ENCODE measurements around the gene MRPS10.
A peak's percentile ranks its signal among the peaks of the same experiment; 100 is the strongest.
"Not testable (repeated sequence)": the region's sequence is repeated elsewhere in the genome, so short reads cannot be mapped to it uniquely, and the experiment has no call there.

The MRPS10 gene

DNA sequence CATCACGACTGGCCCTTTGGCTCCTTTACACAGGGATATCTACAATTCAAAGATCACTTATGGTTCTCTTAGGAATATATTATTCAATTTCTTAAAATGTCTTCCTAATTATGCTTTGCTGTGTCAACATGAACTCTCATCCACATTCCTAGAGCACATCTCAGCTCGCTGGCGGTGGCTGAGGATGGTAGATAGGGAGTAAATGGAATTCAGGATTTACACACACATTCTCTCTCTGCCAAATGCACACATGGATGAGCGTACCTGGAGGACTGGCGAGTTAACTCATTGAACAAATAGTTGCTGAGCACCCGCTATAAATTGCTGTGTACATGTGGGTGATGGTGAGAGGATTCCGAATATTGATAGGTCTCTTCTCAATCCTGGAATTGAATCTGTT is 4.8 kb upstream of the MRPS10 start:
- no peak for DNase-seq (ENCODE audit: low read depth)
- no peak overlapping the region for H3K4me3 ChIP-seq (ENCODE audit: low read depth, low read length)
- no peak for TF ChIP-seq POLR2A (IDR thresholded peaks at IDR 0.05; ENCODE audit: extremely low read depth, insufficient read length)
- TF ChIP-seq MYC (IDR thresholded peaks at IDR 0.05; ENCODE audit: low read depth, low read length): no peak
- TF ChIP-seq, protein P1, sequence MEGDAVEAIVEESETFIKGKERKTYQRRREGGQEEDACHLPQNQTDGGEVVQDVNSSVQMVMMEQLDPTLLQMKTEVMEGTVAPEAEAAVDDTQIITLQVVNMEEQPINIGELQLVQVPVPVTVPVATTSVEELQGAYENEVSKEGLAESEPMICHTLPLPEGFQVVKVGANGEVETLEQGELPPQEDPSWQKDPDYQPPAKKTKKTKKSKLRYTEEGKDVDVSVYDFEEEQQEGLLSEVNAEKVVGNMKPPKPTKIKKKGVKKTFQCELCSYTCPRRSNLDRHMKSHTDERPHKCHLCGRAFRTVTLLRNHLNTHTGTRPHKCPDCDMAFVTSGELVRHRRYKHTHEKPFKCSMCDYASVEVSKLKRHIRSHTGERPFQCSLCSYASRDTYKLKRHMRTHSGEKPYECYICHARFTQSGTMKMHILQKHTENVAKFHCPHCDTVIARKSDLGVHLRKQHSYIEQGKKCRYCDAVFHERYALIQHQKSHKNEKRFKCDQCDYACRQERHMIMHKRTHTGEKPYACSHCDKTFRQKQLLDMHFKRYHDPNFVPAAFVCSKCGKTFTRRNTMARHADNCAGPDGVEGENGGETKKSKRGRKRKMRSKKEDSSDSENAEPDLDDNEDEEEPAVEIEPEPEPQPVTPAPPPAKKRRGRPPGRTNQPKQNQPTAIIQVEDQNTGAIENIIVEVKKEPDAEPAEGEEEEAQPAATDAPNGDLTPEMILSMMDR (IDR thresholded peaks at IDR 0.05; ENCODE audit: low read depth, low read length): no peak
- TF ChIP-seq, protein P2, sequence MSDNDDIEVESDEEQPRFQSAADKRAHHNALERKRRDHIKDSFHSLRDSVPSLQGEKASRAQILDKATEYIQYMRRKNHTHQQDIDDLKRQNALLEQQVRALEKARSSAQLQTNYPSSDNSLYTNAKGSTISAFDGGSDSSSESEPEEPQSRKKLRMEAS (IDR thresholded peaks at IDR 0.05; ENCODE audit: low read depth, low read length): no peak

DNA sequence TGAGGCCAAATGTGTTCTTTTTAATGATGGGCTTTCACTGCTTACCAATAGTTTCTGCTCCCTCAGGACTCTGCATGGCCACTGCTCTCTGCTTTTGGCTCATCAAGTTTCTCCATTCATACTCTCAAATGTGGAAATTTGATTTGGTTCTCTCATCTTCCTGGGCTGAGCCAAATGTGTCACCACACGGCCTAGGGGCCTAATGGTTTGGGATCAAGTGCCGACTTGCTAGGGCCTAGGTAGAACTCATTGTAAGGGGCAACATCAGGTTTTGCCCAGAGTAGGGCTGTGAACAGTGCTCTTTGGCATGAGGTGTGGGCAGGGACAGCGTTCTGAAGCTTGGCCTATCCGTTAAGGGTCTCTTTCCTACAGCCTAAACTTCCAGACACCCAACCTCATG is 3.9 kb upstream of the MRPS10 start:
- TF ChIP-seq POLR2A (IDR thresholded peaks at IDR 0.05; ENCODE audit: extremely low read depth, insufficient read length): no peak
- TF ChIP-seq MYC (IDR thresholded peaks at IDR 0.05; ENCODE audit: low read depth, low read length): no peak
- TF ChIP-seq, protein P2 (IDR thresholded peaks at IDR 0.05; ENCODE audit: low read depth, low read length): no peak
- TF ChIP-seq, protein P1 (IDR thresholded peaks at IDR 0.05; ENCODE audit: low read depth, low read length): no peak
- H3K4me3 ChIP-seq (ENCODE audit: low read depth, low read length): no peak overlapping the region
- no peak for DNase-seq (ENCODE audit: low read depth)

DNA sequence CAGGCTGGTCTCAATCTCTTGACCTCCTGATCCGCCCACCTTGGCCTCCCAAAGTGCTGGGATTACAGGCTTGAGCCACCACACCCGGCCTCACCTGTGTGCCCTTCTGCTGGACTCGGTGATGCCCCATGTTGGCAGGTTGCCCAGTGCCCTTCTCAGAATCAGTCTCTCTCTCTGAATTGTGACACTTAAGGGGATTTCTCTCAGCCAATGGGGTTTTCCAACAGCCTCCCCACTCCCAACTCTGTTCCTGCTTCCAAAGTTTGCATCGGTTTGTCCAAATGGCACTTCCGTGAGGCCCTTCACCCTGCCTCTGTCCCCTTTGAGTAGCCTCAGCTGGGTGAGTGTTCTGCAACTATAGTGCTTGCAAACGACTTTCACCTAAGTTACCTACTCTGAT is 3.1 kb upstream of the MRPS10 start:
- H3K4me3 ChIP-seq (ENCODE audit: low read depth, low read length): no peak overlapping the region
- no peak for TF ChIP-seq MYC (IDR thresholded peaks at IDR 0.05; ENCODE audit: low read depth, low read length)
- TF ChIP-seq, protein P1 (IDR thresholded peaks at IDR 0.05; ENCODE audit: low read depth, low read length): no peak
- no peak for TF ChIP-seq POLR2A (IDR thresholded peaks at IDR 0.05; ENCODE audit: extremely low read depth, insufficient read length)
- TF ChIP-seq, protein P2 (IDR thresholded peaks at IDR 0.05; ENCODE audit: low read depth, low read length): no peak
- no peak for DNase-seq (ENCODE audit: low read depth)

DNA sequence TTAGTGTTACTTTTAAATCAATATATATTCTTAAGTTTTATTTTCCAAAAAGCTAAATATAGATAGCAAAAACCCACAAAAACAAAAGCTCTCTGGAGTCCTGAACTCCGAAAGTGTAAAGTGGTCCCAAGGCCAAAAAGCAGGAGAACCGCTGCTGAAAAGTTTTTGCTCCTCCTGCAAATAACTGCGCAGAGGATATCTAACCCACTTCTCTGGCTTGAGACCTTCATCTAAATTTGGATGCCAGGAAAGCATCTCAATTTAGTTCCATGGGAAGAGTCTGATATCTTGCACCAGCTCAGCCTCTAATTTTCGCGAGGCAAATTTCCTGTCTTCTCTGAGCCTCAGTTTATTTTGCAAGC is 523 bp downstream of the MRPS10 start:
- peak overlapping the region; percentile 97 for H3K4me3 ChIP-seq (ENCODE audit: low read depth, low read length)
- no peak for TF ChIP-seq MYC (IDR thresholded peaks at IDR 0.05; ENCODE audit: low read depth, low read length)
- no peak for TF ChIP-seq POLR2A (IDR thresholded peaks at IDR 0.05; ENCODE audit: extremely low read depth, insufficient read length)
- TF ChIP-seq, protein P1 (IDR thresholded peaks at IDR 0.05; ENCODE audit: low read depth, low read length): no peak
- TF ChIP-seq, protein P2 (IDR thresholded peaks at IDR 0.05; ENCODE audit: low read depth, low read length): no peak
- DNase-seq (ENCODE audit: low read depth): peak; percentile 34

DNA sequence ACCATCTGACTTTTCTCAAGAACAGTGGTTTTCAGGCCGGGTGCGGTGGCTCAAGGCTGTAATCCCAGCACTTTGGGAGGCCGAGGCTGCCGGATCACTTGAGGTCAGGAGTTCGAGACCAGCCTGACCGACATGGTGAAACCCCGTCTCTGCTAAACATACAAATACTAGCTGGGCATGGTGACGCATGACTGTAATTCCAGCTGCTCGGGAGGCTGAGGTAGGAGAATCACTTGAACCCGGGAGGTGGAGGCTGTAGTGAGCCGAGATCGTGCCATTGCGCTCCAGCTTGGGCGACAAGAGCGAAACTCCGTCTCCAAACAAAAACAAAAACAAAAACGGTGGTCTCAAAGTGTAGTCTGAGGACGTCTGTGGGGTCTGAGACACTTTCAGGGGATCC is 1.2 kb downstream of the MRPS10 start:
- peak overlapping the region; percentile 97 for H3K4me3 ChIP-seq (ENCODE audit: low read depth, low read length)
- not testable (repeated sequence) for DNase-seq (ENCODE audit: low read depth)

DNA sequence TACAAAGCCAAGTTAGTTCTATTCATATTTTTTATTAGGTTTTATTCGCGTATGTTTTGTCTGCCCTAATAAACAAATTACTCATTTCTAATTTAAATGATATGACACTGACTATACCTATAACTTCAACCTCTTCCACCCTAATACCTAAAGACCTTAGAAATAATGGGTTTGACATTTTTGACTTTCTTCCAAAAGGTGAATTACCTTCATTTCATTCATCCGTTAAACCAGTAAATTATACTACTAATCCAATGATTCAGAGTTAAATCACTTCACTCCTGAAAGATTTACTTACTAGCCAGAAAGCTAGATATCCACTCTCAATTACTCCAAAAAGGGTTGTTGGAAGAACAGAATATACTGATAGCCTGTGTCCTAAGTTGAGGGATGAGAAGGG is 5.2 kb downstream of the MRPS10 start:
- H3K4me3 ChIP-seq (ENCODE audit: low read depth, low read length): no peak overlapping the region
- DNase-seq (ENCODE audit: low read depth): no peak
- TF ChIP-seq POLR2A (IDR thresholded peaks at IDR 0.05; ENCODE audit: extremely low read depth, insufficient read length) (no peak), MYC (IDR thresholded peaks at IDR 0.05; ENCODE audit: low read depth, low read length) (no peak)
- TF ChIP-seq, protein P2 (IDR thresholded peaks at IDR 0.05; ENCODE audit: low read depth, low read length): no peak
- TF ChIP-seq, protein P1 (IDR thresholded peaks at IDR 0.05; ENCODE audit: low read depth, low read length): no peak
